Activated naive CD4-positive, alpha-beta T cell treated with Interleukin-2 at 50 U/mL for 16 hours (primary cell): Measurements from ENCODE around the gene HOXA13.
A peak's percentile ranks its signal among the peaks of the same experiment; 100 is the strongest.

Experiments used
- DNase-seq: peaks from one replicate; pipeline ENCODE4 v3.0.0-alpha.2; 2020

Gene HOXA13

DNA sequence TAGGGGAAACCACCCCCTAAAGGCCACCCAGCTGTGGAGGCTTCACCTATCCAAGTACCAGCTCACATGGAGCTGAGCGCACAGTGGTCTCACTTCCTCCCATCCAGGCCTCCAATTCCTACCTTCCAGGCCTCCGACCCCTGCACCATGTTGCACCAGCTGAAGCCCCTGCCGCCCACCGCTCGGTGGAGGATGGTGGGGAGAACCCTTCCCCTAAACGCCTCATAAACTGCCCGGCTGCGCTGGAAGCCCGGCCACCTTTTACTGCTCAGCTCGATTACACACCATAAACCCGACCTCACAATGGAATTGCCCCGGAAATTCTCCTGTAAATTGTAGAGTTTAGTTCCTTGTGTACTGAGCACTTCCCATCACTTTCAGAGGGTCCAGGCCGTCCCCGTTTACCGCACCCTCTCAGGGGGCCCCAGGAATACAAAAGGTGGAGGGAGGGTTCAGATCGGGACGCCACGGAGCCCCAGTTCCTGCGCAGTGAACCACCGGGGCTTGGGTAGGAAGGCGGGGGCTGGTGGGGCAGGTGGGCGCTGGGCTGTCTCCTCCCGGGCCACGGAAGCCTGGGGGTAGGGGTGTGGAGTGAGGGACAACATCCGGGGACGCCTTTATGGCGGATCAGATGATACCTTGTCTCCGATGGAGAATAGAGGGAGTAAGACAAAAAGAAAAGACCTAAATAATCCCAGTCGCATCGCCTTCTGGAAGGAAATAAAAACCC, 42.0 kb downstream of the HOXA13 start:
- DNase-seq, result peak; percentile 1

DNA sequence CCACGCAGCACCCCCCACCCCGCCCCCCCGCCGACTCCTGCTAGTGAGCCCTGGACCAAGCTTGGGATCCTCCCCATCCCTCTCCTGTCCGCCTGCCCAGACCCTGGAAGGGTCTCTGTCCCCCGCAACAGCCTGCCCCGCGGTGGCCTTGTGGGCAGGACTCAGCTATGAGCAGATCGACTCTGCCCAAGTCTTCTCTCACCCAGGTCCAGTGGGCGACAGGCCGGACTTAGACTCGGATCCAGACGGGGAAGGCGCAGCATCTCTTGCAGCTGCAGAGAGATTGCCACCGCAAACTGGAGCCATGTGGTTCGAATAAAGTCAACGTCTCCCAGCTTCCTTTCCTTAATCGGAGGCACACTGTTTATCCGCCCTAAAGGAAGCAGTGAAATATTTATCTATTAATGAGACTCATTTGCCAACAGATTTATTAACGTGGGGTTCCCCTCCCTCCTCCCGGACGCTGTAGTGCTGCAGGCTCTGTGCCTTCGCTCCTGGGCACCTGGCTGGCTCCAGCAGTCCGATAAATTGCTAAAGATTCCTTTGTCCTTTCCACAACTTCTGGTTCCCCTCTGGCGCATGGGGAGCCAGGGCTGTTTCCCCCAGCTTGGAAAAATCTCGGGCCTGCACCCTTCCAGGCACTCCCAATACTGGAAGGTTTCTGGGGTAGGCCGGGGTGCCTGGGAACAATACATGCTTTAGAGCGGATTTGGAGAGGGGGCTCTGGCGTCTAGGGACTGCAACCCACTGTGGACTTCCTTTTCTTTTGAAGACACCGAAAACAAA, 42.8 kb downstream of the HOXA13 start:
- peak; percentile 1 for DNase-seq

DNA sequence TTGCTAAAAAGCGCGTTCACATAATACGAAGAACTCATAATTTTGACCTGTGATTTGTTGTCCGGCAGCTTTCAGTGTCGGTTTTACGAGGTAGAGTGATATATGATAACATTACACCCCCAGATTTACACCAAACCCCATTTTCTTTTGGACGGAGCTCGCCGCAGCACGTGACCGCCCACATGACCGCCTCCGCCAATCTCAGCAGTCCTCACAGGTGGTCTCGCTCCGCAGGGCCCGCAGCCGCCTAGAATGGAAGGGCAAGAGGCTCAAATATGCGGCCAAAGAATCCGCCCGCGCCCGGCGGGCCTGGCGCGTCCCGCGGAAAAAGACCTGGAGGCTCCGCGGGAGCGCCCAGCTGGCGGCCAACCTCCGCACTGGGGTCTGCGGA, 43.4 kb downstream of the HOXA13 start, which contains the start of gene HOXA7:
Gene HOXA7, minus strand, starts transcription at position 168 of the 391 bp plus-strand sequence. Its CDS starts 130 bp downstream, at position 38.
- no peak for DNase-seq

DNA sequence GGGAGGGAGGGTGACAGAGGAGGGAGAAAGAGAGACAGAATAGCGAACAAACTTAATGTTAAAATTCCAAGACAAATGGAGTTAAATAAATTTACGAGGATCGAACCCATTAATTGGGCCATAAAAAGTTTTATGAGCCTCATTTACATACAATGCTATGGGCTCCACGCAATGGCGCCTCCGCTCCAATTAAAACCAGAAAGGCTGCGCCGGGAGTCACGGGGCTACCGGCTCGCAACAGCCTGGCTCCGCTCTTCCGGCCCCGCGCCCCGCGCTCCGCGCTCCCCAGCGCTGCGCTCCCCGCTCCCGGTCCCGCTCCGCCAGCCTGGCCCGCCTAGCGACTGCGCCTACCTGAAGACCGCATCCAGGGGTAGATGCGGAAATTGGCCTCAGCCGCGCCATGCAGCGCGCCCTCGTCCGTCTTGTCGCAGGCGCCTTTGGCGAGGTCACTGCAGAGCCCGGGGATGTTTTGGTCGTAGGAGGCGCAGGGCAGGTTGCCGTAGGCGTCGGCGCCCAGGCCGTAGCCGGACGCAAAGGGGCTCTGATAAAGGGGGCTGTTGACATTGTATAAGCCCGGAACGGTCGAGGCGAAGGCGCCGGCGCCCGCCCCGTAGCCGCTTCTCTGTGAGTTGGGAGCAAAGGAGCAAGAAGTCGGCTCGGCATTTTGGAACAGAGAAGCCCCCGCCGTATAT, 43.9 kb downstream of the HOXA13 start:
- peak; percentile 7 for DNase-seq

DNA sequence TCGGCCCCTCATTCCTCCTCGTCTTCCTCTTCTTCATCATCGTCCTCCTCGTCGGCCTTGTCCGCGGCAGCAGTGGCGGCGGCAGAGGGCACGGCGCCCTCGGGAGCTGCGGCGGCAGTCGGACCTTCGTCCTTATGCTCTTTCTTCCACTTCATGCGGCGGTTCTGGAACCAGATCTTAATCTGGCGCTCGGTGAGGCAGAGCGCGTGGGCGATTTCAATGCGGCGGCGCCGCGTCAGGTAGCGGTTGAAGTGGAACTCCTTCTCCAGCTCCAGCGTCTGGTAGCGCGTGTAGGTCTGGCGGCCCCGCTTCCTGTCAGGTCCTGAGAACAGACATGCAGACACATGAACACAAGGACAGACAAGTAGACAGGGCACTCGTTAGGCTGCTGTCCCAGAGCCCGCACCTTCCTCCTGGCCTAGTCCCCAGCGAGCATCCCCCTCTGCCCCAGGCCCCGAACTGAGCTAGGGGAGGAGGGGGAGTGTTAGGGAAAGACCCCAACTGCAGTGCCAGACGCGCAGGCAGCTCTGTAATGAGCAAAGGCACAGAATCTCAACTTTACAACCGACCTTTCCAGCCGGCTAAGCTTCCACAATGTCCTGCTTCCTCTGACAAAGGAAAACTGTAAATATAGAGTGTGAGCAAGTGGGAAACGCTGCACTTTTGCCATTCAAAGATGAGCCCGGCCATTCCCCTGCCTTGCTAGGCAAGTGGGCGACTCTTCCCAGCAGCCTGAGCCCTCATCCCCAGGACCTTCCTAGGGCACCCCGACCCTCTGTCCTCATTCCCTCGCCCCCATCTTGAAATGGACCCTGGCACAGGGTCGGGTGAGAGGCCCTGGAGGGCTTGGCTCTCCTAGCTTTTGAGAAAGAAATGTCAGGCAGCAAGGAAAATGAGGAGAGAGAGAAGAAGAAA, 44.7 kb downstream of the HOXA13 start:
- peak; percentile 45 for DNase-seq

DNA sequence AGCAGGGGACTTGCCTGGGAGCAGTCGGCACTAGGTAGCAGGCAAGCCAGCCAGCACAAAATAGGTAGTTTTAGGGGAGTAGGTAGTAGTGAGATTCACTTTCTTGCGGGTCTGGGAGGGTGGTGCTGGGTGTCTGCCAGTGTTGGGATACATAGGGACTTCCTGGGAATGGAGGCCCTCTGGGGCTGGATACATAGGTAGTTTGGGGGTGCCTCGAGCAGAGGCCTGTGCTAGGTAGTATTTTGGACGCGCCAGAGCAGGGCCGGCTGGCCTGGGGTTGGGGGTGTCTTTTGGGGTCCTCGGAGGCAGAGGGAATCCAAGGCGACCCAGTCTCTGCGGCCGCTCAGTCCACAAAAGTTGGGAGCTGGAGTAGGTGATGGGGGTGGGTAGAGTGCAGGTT, 45.5 kb downstream of the HOXA13 start:
- peak; percentile 1 for DNase-seq

DNA sequence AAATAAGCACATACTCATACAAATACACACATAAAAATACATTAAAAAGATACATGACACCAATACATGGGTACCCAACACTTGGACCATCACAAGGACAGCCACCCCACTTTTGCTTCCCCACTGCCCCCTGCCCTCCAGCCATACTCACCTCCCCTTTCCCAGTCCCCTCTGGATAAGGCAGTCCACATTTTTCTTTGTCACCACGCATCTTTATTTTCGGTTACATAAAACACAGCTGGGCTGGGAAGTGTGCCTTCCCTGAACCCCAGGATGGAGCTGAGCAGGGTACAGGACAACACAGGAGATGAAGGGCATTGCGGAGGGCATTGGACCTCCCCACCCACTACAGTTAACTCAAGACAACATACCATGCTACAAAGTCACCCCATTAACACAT, 46.4 kb downstream of the HOXA13 start:
- DNase-seq, result peak; percentile 1

DNA sequence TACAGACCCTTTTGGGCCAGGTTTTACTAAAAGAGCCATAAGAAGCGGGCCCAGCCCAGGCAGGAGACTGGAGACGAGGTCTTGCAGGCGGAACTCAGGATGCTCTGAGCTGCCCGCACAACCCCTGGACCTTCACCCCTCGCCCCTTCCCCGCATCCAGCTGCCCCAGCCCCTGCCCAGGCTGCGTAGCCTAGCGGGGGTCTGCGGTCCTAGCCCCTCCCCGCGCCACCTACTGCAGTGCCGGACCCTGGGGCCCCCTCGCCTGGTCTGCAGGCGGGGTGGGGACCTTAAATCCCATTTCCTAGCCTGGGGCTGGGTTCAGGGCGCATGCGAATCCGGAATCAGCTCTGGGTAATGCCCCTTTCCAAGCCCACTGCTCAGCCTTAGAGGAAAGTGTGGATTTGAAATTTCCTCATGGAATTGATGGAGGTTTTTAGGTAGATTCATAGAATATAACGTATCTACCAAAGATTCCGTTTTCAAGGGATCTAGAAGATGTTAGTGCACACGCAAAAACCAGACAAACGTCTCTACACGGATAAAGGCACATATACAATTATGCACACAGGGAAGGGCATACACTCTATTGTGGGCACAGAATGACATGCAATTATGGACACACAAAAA, 47.0 kb downstream of the HOXA13 start:
- no peak for DNase-seq

DNA sequence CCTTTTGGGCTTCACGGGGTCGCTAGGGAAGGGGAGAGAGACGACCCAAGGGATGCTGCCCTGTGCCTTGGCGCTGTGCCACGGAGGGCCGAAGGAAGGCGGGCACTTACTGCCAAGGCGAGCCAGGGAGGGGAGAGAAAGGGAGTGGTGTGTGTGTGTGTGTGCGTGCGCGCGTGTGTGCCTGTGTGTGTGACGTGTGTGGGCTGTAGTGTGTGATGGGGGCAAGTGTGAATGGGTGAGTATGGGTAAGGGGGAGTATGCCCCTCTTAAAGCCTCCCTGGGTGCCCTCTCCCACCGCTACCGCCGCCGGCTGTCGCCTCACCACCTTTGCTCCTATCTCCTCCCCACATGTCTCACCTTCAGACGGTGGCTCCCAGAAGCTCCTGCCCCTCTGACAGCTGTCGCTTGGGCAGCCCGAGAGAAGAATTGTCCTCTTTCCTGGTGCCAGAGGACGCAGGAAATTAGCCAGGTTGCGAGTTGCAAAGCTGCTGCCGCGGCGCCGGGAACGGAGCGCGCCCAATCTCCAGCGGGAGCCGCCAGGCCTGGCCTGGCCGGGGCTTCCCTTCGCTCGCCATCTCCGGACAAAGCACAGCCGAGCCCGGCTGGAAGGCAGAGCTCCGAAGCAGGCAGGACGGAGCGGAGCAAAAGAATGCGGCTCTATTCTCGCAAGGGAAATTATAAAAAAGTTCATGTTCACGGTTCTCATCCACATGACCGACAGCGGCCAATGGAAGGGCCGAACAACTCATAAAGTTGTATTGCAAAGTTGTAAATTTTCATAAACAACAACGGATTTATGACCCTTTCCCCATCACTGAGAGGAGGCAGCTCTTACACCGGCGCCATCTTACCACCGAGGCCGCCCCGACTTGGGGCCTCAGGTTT, 47.7 kb downstream of the HOXA13 start, which contains the start of gene HOXA3:
Gene HOXA3, minus strand, starts transcription at position 653 of the 885 bp plus-strand sequence. CDS start 41,943 bp downstream, outside the sequence.
- peak; percentile 3 for DNase-seq

DNA sequence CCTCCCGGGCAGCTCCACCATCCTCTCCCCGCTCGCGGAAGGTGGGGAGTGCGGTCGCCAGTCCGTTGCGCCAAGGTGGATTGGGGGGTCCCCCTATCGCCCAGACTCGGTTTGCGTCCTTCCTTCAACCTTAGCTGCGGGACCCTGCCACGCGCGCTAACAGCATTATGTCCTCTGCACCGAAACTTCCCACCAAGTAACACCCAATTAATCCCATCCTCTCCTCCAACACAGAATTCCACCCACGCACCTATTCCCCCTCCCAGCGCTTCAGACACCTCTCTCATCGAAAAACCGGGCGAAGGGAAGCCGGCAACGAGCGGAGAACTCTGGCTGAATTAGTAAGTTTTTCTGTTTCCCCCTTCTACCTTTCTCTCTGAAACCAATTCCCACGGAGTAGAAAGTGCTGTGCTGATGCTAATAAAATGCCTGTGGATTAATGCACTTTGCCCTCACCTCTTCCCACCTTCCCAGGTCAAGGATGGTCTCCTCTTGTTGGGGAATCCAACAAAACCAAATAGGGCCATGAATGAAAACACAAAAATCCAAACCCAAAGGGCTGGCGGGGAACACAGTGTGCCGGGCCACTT, 48.5 kb downstream of the HOXA13 start:
- peak; percentile 1 for DNase-seq

DNA sequence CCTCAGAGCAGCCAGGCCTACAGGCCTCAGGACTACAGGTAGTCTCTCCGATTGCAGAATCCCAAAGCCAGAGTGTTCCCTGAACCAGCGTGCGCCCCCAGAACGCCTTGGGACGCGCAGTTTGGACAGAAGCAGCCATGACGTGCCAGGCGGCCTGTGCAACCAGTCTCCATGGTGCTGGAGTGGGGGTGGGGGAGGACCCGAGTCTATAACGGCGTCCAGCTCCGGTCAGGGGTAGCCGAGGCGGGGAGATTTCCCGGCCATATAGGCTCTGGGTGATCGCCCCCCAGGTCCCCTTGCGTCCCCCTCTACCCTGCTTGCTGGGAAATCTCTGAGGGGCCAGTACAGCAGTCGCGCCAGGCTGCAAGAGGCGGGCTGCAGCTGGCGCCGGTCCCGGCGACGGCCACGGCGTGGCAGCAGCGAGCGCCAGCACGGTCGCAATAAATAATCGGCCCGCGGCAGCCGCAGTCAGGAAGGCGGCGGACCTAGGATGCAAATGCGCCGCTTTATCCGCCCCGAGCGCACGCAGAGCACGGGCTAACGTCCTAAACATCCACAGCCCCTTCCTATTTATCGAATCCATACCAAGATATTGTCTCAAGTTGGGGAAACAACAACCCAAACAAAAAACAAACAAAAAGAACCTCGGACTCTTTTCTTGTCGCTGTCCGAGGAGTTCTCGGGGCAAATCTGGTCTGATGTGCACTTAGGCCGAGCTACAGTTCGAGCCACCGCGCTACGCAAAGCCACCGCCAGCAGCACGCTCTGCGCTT, 49.1 kb downstream of the HOXA13 start:
- peak; percentile 72 for DNase-seq

DNA sequence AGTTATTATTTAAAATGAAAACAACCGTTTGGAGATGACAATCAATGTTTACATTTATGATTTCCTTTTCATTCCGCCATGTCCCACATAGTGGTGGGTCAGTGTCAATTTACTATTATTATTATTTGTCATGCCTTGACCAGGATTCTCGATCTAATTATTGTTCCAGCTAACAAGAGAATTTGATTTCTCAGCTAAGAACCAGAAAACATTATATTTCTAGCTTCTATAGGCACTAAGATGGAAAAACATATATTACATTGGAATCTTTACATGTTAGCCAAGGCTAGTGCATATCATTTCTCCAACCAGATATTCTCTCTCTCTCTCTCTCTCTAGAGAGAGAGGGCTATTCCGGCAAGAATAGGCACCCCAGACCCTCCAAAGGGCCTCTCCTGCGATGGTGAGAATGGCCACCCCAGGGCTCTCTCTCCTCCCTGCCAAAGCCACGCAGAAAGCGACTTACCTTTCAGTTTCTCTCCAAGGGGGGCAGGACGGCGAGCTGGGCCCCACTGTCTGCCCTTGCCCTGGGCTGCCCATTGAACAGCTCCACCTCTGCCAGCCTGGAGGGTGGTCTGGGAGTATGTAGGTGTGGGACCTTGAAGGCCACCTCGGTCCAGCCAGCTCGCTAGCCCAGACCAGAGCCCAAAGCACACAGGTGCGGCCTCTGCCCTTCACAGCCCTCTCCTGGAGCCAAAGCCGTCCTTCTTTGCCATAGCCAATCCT, 49.9 kb downstream of the HOXA13 start:
- DNase-seq, result peak; percentile 0

DNA sequence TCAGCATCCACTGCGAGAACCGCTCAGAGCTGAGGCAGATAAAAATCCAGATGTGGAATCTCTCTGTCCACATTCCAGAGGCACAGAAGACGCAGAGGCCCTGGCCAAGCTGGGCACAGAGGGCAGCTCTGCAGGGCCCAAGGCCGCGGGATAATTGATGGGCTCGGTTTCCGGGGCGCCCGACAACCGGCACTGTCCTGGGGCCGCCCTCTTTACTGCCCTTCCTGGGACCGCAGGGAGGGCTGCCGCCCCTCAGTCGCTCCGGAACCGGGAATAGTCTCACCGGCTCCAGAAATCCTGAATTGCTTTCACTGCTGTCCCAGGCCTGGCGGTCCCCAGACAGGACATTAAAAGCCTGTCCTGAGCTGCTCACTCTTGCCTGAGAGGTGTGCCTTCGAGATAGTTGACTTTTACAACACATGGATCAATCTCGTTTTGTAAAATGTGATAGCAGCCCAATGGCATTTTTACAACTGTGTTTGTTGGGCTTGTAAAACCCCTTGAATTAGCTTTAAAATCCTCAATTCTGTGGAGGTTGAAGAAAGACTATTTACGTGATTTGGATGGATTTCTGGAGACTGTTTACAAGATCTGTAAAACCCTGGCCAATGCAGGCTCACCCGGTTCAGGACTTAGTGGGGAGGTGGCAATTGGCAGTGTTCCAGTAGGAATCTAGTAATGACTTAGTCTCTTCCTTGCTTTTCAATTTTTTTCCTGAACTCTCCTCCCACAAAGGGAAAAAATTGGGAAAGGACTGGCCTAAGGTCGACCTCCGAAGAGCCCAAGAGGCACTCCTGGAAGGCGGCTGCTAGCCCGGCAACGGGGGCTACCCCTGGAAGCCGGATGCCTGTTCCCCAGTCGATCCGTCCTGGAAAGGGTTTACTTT, 50.9 kb downstream of the HOXA13 start:
- DNase-seq, result no peak

DNA sequence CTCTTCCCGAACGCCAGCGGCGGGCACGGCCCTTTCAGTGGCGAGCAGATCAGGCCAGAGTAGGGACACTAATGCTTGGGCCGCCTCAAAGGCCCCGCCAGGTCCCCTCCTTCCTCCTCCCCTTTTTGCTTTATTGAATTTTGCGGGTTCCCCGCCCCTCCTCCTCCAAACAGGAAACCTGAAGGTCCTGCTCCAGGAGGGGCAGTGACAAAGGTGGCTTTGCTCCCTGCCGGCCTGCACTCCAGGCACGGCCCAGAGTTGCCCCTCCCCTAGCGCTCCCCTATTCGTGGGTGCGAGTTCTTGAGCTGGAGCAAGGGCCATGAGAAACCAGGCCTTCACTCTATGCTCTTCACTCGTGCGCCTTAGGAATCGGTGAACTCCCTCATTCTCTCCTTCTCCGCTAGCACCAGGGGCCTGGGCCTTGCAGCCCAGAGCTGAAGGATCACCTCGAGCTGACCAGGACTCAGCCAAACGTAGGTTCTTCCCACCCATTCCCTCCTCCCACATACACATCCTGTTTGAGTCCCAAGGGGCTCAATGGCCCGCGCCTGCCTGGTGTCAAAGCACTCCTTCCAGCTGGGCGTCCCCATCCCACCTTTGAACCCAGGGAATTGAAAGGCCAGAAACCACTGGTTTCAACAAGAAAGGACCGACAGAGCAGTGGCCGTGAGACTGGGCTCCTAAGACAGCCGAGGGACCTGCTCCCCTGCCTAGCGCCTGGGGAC, 51.7 kb downstream of the HOXA13 start:
- DNase-seq, result no peak

DNA sequence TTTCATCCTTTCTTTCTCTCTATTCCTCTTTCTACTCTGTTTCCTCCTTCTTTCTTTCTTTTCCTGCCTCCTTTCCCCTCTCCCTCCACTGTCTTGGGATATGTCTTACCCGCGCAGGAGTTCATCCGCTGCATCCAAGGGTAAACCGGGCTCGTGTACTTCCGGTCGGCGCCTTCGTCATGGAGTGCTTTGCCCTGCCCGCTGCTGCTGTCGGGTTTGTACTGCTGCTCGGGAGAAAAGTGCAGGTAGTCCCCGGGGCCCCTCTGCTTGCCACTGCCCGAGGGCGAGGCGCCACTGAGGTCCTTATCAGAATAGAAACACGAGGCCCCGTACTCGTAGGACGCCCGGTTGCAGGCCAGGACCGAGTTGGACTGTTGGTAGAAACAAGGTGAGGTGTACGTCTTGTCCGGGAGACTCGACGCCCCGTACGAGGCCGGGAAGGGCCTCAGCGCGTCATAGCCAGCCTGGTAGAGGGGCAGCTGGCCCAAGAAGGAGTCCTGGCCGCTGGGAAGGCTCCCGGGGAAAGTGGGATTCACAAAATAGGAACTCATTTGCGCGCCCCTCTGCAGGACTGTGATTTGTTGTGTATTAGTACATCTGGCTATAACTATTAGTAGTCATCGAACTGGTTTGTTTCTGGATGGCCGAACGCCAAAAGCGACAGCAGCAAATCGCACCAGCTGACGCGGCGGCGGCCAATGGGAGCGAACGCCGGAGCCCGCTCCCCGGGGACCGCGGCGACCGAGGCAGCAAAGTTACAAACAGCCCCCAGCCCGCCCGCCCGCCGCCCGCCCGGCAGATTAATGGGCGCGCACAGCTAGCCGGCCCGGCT, 52.5 kb downstream of the HOXA13 start, which contains the start of gene HOXA6:
Gene HOXA6, minus strand, starts transcription at position 576 of the 832 bp plus-strand sequence. Its CDS starts 25 bp downstream, at position 551.
- no peak for DNase-seq
